GM12878 (cell line): ENCODE results near the gene HECTD4. TPM values are rescaled to one million over a fixed set of nuclear protein-coding genes. Genes with fewer than 3 reads are reported as not detected.

Experiments
- ATAC-seq: fragments of 200-7000 bp; cut with Tn5 transposase; 3 replicates; pipeline ENCODE4 v1.9.1; 2020; ENCODE audit warnings: mild to moderate bottlenecking, moderate library complexity
- BruUV-seq: library from RNA; stranded (reverse); fragments of 400-500 nt; replicated peaks from 2 replicates; lab custom pipeline; 2021; lab: Mats Ljungman, UMichigan
- CTCF ChIA-PET: fragments of 300-600 bp; sonication (Branson Sonifier 250); formaldehyde crosslinking; extraction: SDS; loops from one replicate; lab custom pipeline; 2021; ENCODE audit warnings: inconsistent platforms; lab: Yijun Ruan, JAX
- POLR2A ChIA-PET: fragments of 350-600 bp; formaldehyde crosslinking; extraction: SDS; loops from one replicate; lab custom pipeline; 2021; ENCODE audit warnings: inconsistent platforms; lab: Charles Lee
- RAD21 ChIA-PET: fragments of 300-600 bp; sonication (Branson Sonifier 250); formaldehyde crosslinking; loops from one replicate; lab custom pipeline; 2023; ENCODE audit warnings: antibody characterized with exemption; ENCODE audit not compliant: unreplicated experiment; lab: Charles Lee
- SMC1A ChIA-PET: fragments of 300-600 bp; sonication (Branson Sonifier 250); formaldehyde crosslinking; loops from one replicate; lab custom pipeline; 2023; ENCODE audit not compliant: unreplicated experiment, uncharacterized antibody; lab: Charles Lee
- DNase-seq: peaks from one replicate; pipeline ENCODE4 v3.0.0-alpha.2; 2011; ENCODE audit warnings: low read depth, low spot score
- FAIRE-seq: peaks from 3 replicates; lab custom pipeline; 2011; peaks lifted over from hg19 to GRCh38; lab: Jason Lieb, UNC
- H2AFZ ChIP-seq: 2 replicates; pipeline ENCODE4 v1.6.0; 2011; ENCODE audit warnings: low read depth, low read length, control low read depth; ENCODE audit not compliant: control insufficient read depth
- H3K27ac ChIP-seq: 2 replicates; pipeline ENCODE4 v1.5.1; 2011; ENCODE audit warnings: control low read depth; ENCODE audit not compliant: control insufficient read depth, insufficient read depth
- H3K27me3 ChIP-seq, 2 experiments: replicated peaks in 1 of 2; 2 replicates each; pipeline versions ENCODE4 v1.6.0 to v1.6.1; 2011; ENCODE audit warnings: low read length in 1 of 2; ENCODE audit not compliant: control insufficient read depth in 2 of 2, insufficient read depth in 2 of 2
- H3K36me3 ChIP-seq, 2 experiments: 2 replicates each; pipeline ENCODE4 v1.5.1; 2011; ENCODE audit warnings: low read length in 1 of 2; ENCODE audit not compliant: control insufficient read depth in 2 of 2, insufficient read depth in 2 of 2
- H3K4me1 ChIP-seq: 2 replicates; pipeline ENCODE4 v1.6.1; 2011; ENCODE audit warnings: mild to moderate bottlenecking, low read length, moderate library complexity, mixed read lengths; ENCODE audit not compliant: control insufficient read depth, insufficient read depth
- H3K4me2 ChIP-seq: 2 replicates; pipeline ENCODE4 v1.6.0; 2011; ENCODE audit warnings: control low read depth; ENCODE audit not compliant: control insufficient read depth, insufficient read depth
- H3K4me3 ChIP-seq: fragments of 200-600 bp; sonication (generic); 2 replicates; pipeline ENCODE4 v1.5.1; 2016
- H3K79me2 ChIP-seq: 2 replicates; pipeline ENCODE4 v1.6.0; 2011; ENCODE audit warnings: low read length; ENCODE audit not compliant: control insufficient read depth, insufficient read depth
- H3K9ac ChIP-seq: 2 replicates; pipeline ENCODE4 v1.8.0; 2011; ENCODE audit warnings: low read length, control low read depth, mixed read lengths; ENCODE audit not compliant: control insufficient read depth, insufficient read depth
- H3K9me3 ChIP-seq: replicated peaks from 3 replicates; pipeline ENCODE4 v1.5.1; 2011; ENCODE audit warnings: mild to moderate bottlenecking, low read length; ENCODE audit not compliant: control insufficient read depth, insufficient read depth
- H4K20me1 ChIP-seq: 2 replicates; pipeline ENCODE4 v1.6.0; 2011; ENCODE audit not compliant: control insufficient read depth, insufficient read depth
- GABPA ChIP-seq: IDR thresholded peaks from 2 replicates; pipeline ENCODE4 v1.6.1; 2014; ENCODE audit warnings: antibody characterized with exemption, low read depth, mild to moderate bottlenecking, inconsistent platforms
- KLF5 ChIP-seq: fragments of 450-650 bp; IDR thresholded peaks from 2 replicates; pipeline ENCODE4 v1.6.1; 2014; ENCODE audit warnings: mild to moderate bottlenecking; ENCODE audit not compliant: partially characterized antibody
- NBN ChIP-seq: fragments of 450-650 bp; IDR thresholded peaks from 2 replicates; pipeline ENCODE4 v1.6.1; 2016
- NFYA ChIP-seq: IDR thresholded peaks from 2 replicates; pipeline ENCODE4 v1.6.1; 2011; ENCODE audit warnings: low read depth, mild to moderate bottlenecking, low read length, improper control_type of control experiment, borderline replicate concordance
- SMC3 ChIP-seq: IDR thresholded peaks from 2 replicates; pipeline ENCODE4 v1.6.1; 2011; ENCODE audit warnings: low read length, improper control_type of control experiment, borderline replicate concordance
- SPI1 ChIP-seq: IDR thresholded peaks from 2 replicates; pipeline ENCODE4 v1.6.1; 2011; ENCODE audit warnings: low read depth, mild to moderate bottlenecking, low read length, moderate library complexity, borderline replicate concordance; ENCODE audit not compliant: insufficient read depth
- ZBTB4 ChIP-seq: fragments of 450-650 bp; formaldehyde crosslinking; IDR thresholded peaks from 2 replicates; pipeline ENCODE4 v1.4.0; 2022; ENCODE audit warnings: mild to moderate bottlenecking, moderate library complexity
- WGBS: methylation state at CpG from one replicate; pipeline ENCODE4 v1.1.6; 2016; ENCODE audit warnings: low lambda C conversion rate; ENCODE audit not compliant: insufficient replicate concordance, insufficient coverage; ENCODE audit errors: missing lambda C conversion rate; 5-methylcytosine and 5-hydroxymethylcytosine counted together
- in situ Hi-C: fragments of 300-500 bp; cut with MboI; formaldehyde crosslinking; loops from 9 replicates; pipeline ENCODE4 v1.14.3; 2018; ENCODE audit warnings: mixed read lengths
- intact Hi-C: fragments of 100-400 bp; cut with micrococcal nuclease; formaldehyde crosslinking; loops from one replicate; pipeline ENCODE4 v1.14.2; 2022; ENCODE audit not compliant: unreplicated experiment
- polyA plus RNA-seq, 11 experiments: library from polyadenylated mRNA; depleted of rRNA in 4 of 11; unstranded in 6 of 11; stranded (reverse) in 5 of 11; fragments of >200 nt; fragmentation: Nextera tagmentation in 4 of 11; fragmentation: Illumina TruSeq in 1 of 11; extraction: Ambion mirVana in 4 of 11; extraction: Trizol in 1 of 11; gene quantifications; 1 replicate in 1 of 11; 2 replicates in 10 of 11; pipeline versions ENCODE4 v1.2.1 to v1.2.3, GENCODE V29; 2011 to 2016; ENCODE audit warnings: inconsistent platforms in 2 of 11, missing spikeins in 2 of 11, low read depth in 1 of 11
- total RNA-seq, 4 experiments: library from RNA; depleted of rRNA in 3 of 4; stranded (reverse); fragments of >200 nt in 3 of 4; fragmentation: Illumina TruSeq in 1 of 4; extraction: Trizol in 1 of 4; gene quantifications; 2 replicates each; pipeline versions ENCODE4 v1.2.1 to v1.2.3, GENCODE V29; 2013 to 2021

HECTD4 gene
- total and polyA plus RNA-seq, 10 of the 15 experiments (the other 5 are each of a cell fraction or from before 2014, with no cell fraction given): 5.8 to 43.9 (median 17.9) TPM

GRCh38 chr12:112191201-112191600, 191.0 kb downstream of the HECTD4 start:
- in situ Hi-C loops (no loop called here), intact Hi-C loops (no loop called here)
- ChIA-PET SMC1A (interaction anchor here (0.6 kb wide), 1 partner anchor 41 kb away, joined by 3 read pairs; no protein-coding TSS in a partner anchor), RAD21 (no interaction called here), POLR2A (no interaction called here), CTCF (no interaction called here)
- no peak for ATAC-seq
- Histone ChIP-seq H3K4me3 (no peak overlapping the region), H3K4me2 (no peak overlapping the region), H3K4me1 (no peaks in the 10 kb centered on the region), H3K9ac (no peak overlapping the region), H3K79me2 (no peaks in the 10 kb centered on the region), H2AFZ (no peak overlapping the region), H3K27me3 (no peaks in the 10 kb centered on the region), H3K36me3 (peaks cover 14 to 36% of the 10 kb centered on the region in 2 experiments), H4K20me1 (no peaks in the 10 kb centered on the region), H3K27ac (no peak overlapping the region), H3K9me3 (no peaks in the 10 kb centered on the region)
- no peak for DNase-seq
- TF ChIP-seq NFYA (no peak), NBN (no peak), SMC3 (no peak), GABPA (no peak), SPI1 (no peak), KLF5 (no peak), ZBTB4 (CRISPR knock-in tag) (no peak)
- no peak for FAIRE-seq
- BruUV-seq: no TSS peak
- WGBS: 88% methylated on average over 2 of the region's 2 CpGs
